ENCODE measurements around the gene FAM187B.
"Not testable (repeated sequence)": the region's sequence is repeated elsewhere in the genome, so short reads cannot be mapped to it uniquely, and the experiment has no call there.

Gene FAM187B

GRCh38 chr19:35247526-35248309 is 19.2 kb upstream of the FAM187B start:
- no peak overlapping the region for H3K4me3 ChIP-seq (ENCODE audit: control insufficient read depth, low read depth, low read length)
- no peak for TF ChIP-seq CTCF (conservative IDR thresholded peaks at IDR 0.05; ENCODE audit: control insufficient read depth, insufficient read depth, low read depth, low read length)
- DNase-seq (ENCODE audit: low read depth), result no peak

- no peak for DNase-seq (ENCODE audit: low read depth)
- no peak overlapping the region for H3K4me3 ChIP-seq (ENCODE audit: control insufficient read depth, low read depth, low read length)
- TF ChIP-seq CTCF (conservative IDR thresholded peaks at IDR 0.05; ENCODE audit: control insufficient read depth, insufficient read depth, low read depth, low read length), result no peak
These were observed 18.0 kb upstream of the FAM187B start for GRCh38 chr19:35246466-35247092.

- no peak for TF ChIP-seq CTCF (conservative IDR thresholded peaks at IDR 0.05; ENCODE audit: control insufficient read depth, insufficient read depth, low read depth, low read length)
- H3K4me3 ChIP-seq (ENCODE audit: control insufficient read depth, low read depth, low read length), result no peak overlapping the region
- no peak for DNase-seq (ENCODE audit: low read depth)
These were observed 12.9 kb upstream of the FAM187B start for GRCh38 chr19:35241417-35241816.

GRCh38 chr19:35240327-35240726 is 11.8 kb upstream of the FAM187B start:
- no peak for DNase-seq (ENCODE audit: low read depth)

GRCh38 chr19:35239597-35239996 is 11.1 kb upstream of the FAM187B start:
- not testable (repeated sequence) for H3K4me3 ChIP-seq (ENCODE audit: control insufficient read depth, low read depth, low read length); DNase-seq (ENCODE audit: low read depth)

More at GRCh38 chr19:35240327-35240726, 11.8 kb upstream of the FAM187B start:
- no peak for TF ChIP-seq CTCF (conservative IDR thresholded peaks at IDR 0.05; ENCODE audit: control insufficient read depth, insufficient read depth, low read depth, low read length)
- no peak overlapping the region for H3K4me3 ChIP-seq (ENCODE audit: control insufficient read depth, low read depth, low read length)

- TF ChIP-seq CTCF (conservative IDR thresholded peaks at IDR 0.05; ENCODE audit: control insufficient read depth, insufficient read depth, low read depth, low read length), result no peak
- no peak for DNase-seq (ENCODE audit: low read depth)
- H3K4me3 ChIP-seq (ENCODE audit: control insufficient read depth, low read depth, low read length), result no peak overlapping the region
These were observed 8.3 kb upstream of the FAM187B start for GRCh38 chr19:35236638-35237400.

- no peak for TF ChIP-seq CTCF (conservative IDR thresholded peaks at IDR 0.05; ENCODE audit: control insufficient read depth, insufficient read depth, low read depth, low read length)
- DNase-seq (ENCODE audit: low read depth), result no peak
- H3K4me3 ChIP-seq (ENCODE audit: control insufficient read depth, low read depth, low read length), result no peak overlapping the region
These were observed 4.4 kb upstream of the FAM187B start for GRCh38 chr19:35232912-35233311.

Measured in fibroblast of mammary gland (primary cell).